HG03460 (cell line): Measurements from ENCODE around the gene PLD4.
"Not testable (repeated sequence)": the region's sequence is repeated elsewhere in the genome, so short reads cannot be mapped to it uniquely, and the experiment has no call there.

ENCODE experiments used
- ATAC-seq: cut with Tn5 transposase; IDR thresholded peaks from one replicate; pipeline ENCODE4 v1.9.1; 2021; ENCODE audit not compliant: unreplicated experiment

Gene PLD4

GRCh38 chr14:104898195-104898558 is 26.5 kb upstream of the PLD4 start:
- ATAC-seq, result no peak

- ATAC-seq, result no peak
Measured at GRCh38 chr14:104898870-104899510, 25.7 kb upstream of the PLD4 start.

GRCh38 chr14:104899781-104900180 is 24.9 kb upstream of the PLD4 start:
- no peak for ATAC-seq

- ATAC-seq, result no peak
Measured at GRCh38 chr14:104900639-104901512, 23.8 kb upstream of the PLD4 start.

GRCh38 chr14:104903990-104904389 is 20.7 kb upstream of the PLD4 start:
- ATAC-seq, result no peak

GRCh38 chr14:104904650-104905578 is 19.8 kb upstream of the PLD4 start:
- not testable (repeated sequence) for ATAC-seq

- not testable (repeated sequence) for ATAC-seq
Measured at GRCh38 chr14:104905579-104905933, 19.1 kb upstream of the PLD4 start.

- ATAC-seq, result no peak
Measured at GRCh38 chr14:104908303-104908702, 16.4 kb upstream of the PLD4 start.

GRCh38 chr14:104912053-104912452 is 12.6 kb upstream of the PLD4 start:
- ATAC-seq, result no peak

GRCh38 chr14:104913435-104913834 is 11.2 kb upstream of the PLD4 start:
- no peak for ATAC-seq

- ATAC-seq, result no peak
Measured at GRCh38 chr14:104917116-104917515, 7.6 kb upstream of the PLD4 start.

GRCh38 chr14:104917993-104918392 is 6.7 kb upstream of the PLD4 start:
- ATAC-seq, result no peak

GRCh38 chr14:104919152-104919992 is 5.3 kb upstream of the PLD4 start:
- ATAC-seq, result not testable (repeated sequence)

GRCh38 chr14:104919993-104920315 is 4.7 kb upstream of the PLD4 start:
- no peak for ATAC-seq

GRCh38 chr14:104923640-104924420 is 849 bp upstream of the PLD4 start:
- ATAC-seq, result no peak

GRCh38 chr14:104925214-104925854 is 655 bp downstream of the PLD4 start:
- no peak for ATAC-seq

- no peak for ATAC-seq
Measured at GRCh38 chr14:104925855-104926609, 1.4 kb downstream of the PLD4 start.

- peak; percentile 84 for ATAC-seq
Measured at GRCh38 chr14:104926619-104927431, 2.1 kb downstream of the PLD4 start.
